BJ (cell line): ENCODE results near the gene PHACTR3. TPM values are rescaled to one million over a fixed set of nuclear protein-coding genes. Genes with fewer than 3 reads are reported as not detected.

Source experiments
- CTCF ChIA-PET: fragments of 350-600 bp; formaldehyde crosslinking; extraction: SDS; loops from one replicate; lab custom pipeline; 2021; ENCODE audit warnings: antibody characterized with exemption, inconsistent platforms; lab: Yijun Ruan, JAX
- POLR2A ChIA-PET: fragments of 300-600 bp; sonication (Branson Sonifier 250); formaldehyde crosslinking; extraction: SDS; loops from one replicate; lab custom pipeline; 2021; ENCODE audit warnings: antibody characterized with exemption; lab: Charles Lee
- DNase-seq: peaks from one replicate; pipeline ENCODE4 v3.0.0-alpha.2; 2011; ENCODE audit warnings: low read depth
- H3K27me3 ChIP-seq: 2 replicates; pipeline ENCODE4 v1.6.0; 2011; ENCODE audit warnings: low read length; ENCODE audit not compliant: control insufficient read depth, insufficient read depth
- H3K36me3 ChIP-seq: 2 replicates; pipeline ENCODE4 v1.5.1; 2011; ENCODE audit warnings: low read length; ENCODE audit not compliant: control insufficient read depth, insufficient read depth
- H3K4me3 ChIP-seq: 2 replicates; pipeline ENCODE4 v1.5.1; 2011; ENCODE audit warnings: low read depth, mild to moderate bottlenecking, control low read depth, low read length
- polyA plus RNA-seq: library from polyadenylated mRNA; depleted of rRNA; stranded (reverse); fragments of >200 nt; gene quantifications from 2 replicates; pipeline ENCODE4 v1.2.3, GENCODE V29; 2011
- TF ChIP-seq, protein P1 (sequence below): IDR thresholded peaks from 2 replicates; pipeline ENCODE4 v1.5.1; 2011; ENCODE audit warnings: low read depth, mild to moderate bottlenecking, control low read depth, inconsistent platforms, low read length, moderate library complexity; ENCODE audit not compliant: insufficient read depth

PHACTR3 gene
- polyA plus RNA-seq, 1 experiment, result not detected

DNA sequence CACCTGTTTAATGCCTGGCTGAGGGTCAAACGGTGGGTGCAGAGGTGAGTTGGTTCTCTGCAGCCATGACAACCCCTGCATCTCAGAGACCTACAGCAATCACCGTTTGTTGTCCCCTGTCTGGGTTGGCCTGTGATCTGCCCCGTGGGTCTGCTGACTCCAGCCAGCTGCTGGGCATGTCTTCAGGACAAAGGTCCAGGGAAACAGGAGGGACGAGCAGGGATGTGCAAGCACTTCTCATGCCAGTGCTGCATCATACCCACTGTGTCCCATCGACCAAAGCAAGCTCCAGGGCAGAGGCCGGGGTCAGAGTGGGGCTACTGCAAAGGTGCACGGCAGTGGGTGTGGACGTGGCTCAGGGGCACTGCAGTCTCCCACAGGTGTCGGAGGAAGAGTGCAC is 150.2 kb downstream of the PHACTR3 start:
- POLR2A ChIA-PET, result no interaction called here
- TF ChIP-seq, protein P1, sequence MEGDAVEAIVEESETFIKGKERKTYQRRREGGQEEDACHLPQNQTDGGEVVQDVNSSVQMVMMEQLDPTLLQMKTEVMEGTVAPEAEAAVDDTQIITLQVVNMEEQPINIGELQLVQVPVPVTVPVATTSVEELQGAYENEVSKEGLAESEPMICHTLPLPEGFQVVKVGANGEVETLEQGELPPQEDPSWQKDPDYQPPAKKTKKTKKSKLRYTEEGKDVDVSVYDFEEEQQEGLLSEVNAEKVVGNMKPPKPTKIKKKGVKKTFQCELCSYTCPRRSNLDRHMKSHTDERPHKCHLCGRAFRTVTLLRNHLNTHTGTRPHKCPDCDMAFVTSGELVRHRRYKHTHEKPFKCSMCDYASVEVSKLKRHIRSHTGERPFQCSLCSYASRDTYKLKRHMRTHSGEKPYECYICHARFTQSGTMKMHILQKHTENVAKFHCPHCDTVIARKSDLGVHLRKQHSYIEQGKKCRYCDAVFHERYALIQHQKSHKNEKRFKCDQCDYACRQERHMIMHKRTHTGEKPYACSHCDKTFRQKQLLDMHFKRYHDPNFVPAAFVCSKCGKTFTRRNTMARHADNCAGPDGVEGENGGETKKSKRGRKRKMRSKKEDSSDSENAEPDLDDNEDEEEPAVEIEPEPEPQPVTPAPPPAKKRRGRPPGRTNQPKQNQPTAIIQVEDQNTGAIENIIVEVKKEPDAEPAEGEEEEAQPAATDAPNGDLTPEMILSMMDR, result no peak
- H3K27me3 ChIP-seq, result peaks cover 5% of the 10 kb centered on the region; the same call in 1 of the 2 replicates
- H3K4me3 ChIP-seq, result no peak overlapping the region
- CTCF ChIA-PET, result interaction anchor here (1.1 to 2.4 kb wide), 3 partner anchors 13 to 183 kb away, joined by 3 to 12 read pairs (median 5); no protein-coding TSS in a partner anchor
- no peaks in the 10 kb centered on the region for H3K36me3 ChIP-seq
- DNase-seq, result no peak

- ChIA-PET POLR2A (no interaction called here), CTCF (interaction anchor here (0.6 to 2.4 kb wide), 3 partner anchors 160 to 185 kb away, joined by 3 to 12 read pairs (median 3); no protein-coding TSS in a partner anchor)
- DNase-seq, result no peak
- Histone ChIP-seq H3K4me3 (no peak overlapping the region), H3K36me3 (no peaks in the 10 kb centered on the region), H3K27me3 (peaks cover 5% of the 10 kb centered on the region; the same call in 1 of the 2 replicates)
- TF ChIP-seq, protein P1, result no peak
Observed at GRCh38 chr20:59756241-59756640, 151.9 kb downstream of the PHACTR3 start.

- DNase-seq, result no peak
- POLR2A ChIA-PET, result no interaction called here
- H3K27me3 ChIP-seq, result no peaks in the 10 kb centered on the region
- CTCF ChIA-PET, result no interaction called here
- no peak overlapping the region for H3K4me3 ChIP-seq
- TF ChIP-seq, protein P1, result no peak
- no peaks in the 10 kb centered on the region for H3K36me3 ChIP-seq
Observed at GRCh38 chr20:59764037-59764436, 159.7 kb downstream of the PHACTR3 start.

GRCh38 chr20:59765599-59766177 is 161.3 kb downstream of the PHACTR3 start:
- TF ChIP-seq, protein P1, result no peak
- ChIA-PET POLR2A (no interaction called here), CTCF (interaction anchor here (0.8 to 1.0 kb wide), 2 partner anchors 18 to 194 kb away, joined by 3 read pairs; no protein-coding TSS in a partner anchor)
- DNase-seq, result no peak
- H3K36me3 ChIP-seq, result no peaks in the 10 kb centered on the region
- no peaks in the 10 kb centered on the region for H3K27me3 ChIP-seq
- H3K4me3 ChIP-seq, result no peak overlapping the region

DNA sequence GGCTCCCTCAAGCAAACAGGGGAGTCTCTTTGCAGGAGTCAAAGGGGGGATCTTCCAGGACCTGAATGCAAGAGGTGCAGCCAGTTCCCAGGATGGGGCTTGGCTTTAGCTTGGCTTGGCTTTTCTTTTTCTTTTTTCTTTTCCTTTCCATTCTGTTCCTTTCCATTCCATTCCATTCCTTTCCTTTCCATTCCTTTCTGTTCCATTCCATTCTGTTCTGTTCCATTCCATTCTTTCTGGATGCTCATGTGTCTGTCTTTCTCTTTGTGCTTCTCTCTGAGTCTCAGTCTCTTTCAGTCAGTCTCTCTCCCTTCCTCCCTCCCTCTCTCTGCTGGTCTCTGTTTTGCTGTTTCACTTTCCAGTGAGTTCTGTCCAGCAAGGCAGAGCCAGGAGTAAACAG is 163.3 kb downstream of the PHACTR3 start:
- CTCF ChIA-PET, result interaction anchor here (0.9 to 1.4 kb wide), 3 partner anchors 12 to 16 kb away, joined by 3 to 6 read pairs (median 4); no protein-coding TSS in a partner anchor

More for the DNA sequence above, 163.3 kb downstream of the PHACTR3 start:
- no peak for DNase-seq
- POLR2A ChIA-PET, result no interaction called here
- no peaks in the 10 kb centered on the region for H3K27me3 ChIP-seq
- TF ChIP-seq, protein P1, result no peak
- no peak overlapping the region for H3K4me3 ChIP-seq
- no peaks in the 10 kb centered on the region for H3K36me3 ChIP-seq
